Karpas-422 (cell line): ENCODE measurements around the gene SCFD1. TPM values are rescaled to one million over a fixed set of nuclear protein-coding genes. Genes with fewer than 3 reads are reported as not detected.
"Not testable (repeated sequence)": the region's sequence is repeated elsewhere in the genome, so short reads cannot be mapped to it uniquely, and the experiment has no call there.

Source experiments
- DNase-seq: peaks from one replicate; pipeline ENCODE4 v3.0.0-alpha.2; 2015
- H2AFZ ChIP-seq: fragments of 200-600 bp; sonication (generic); 2 replicates; pipeline ENCODE4 v1.6.1; 2014; ENCODE audit warnings: antibody characterized with exemption, low read length, mixed read lengths
- H3K27ac ChIP-seq: fragments of 200-600 bp; sonication (generic); 2 replicates; pipeline ENCODE4 v1.5.1; 2014; ENCODE audit warnings: mild to moderate bottlenecking, low read length, moderate library complexity
- H3K27me3 ChIP-seq: fragments of 200-600 bp; sonication (generic); 2 replicates; pipeline ENCODE4 v1.6.1; 2014; ENCODE audit warnings: low read length, mixed read lengths
- H3K36me3 ChIP-seq: fragments of 200-600 bp; sonication (generic); 2 replicates; pipeline ENCODE4 v1.6.1; 2014; ENCODE audit warnings: low read length, mixed read lengths; ENCODE audit not compliant: insufficient read depth
- H3K4me1 ChIP-seq: fragments of 200-600 bp; sonication (generic); 2 replicates; pipeline ENCODE4 v1.6.1; 2014; ENCODE audit warnings: mild to moderate bottlenecking, low read length, mixed read lengths
- H3K4me2 ChIP-seq: fragments of 200-600 bp; sonication (generic); 2 replicates; pipeline ENCODE4 v1.6.1; 2014; ENCODE audit warnings: low read length, low read depth, mild to moderate bottlenecking; ENCODE audit not compliant: poor library complexity, severe bottlenecking
- H3K4me3 ChIP-seq: fragments of 200-600 bp; sonication (generic); 2 replicates; pipeline ENCODE4 v1.5.1; 2014; ENCODE audit warnings: mild to moderate bottlenecking, antibody characterized with exemption, low read length, mixed read lengths
- H3K79me2 ChIP-seq: fragments of 200-600 bp; sonication (generic); 2 replicates; pipeline ENCODE4 v1.6.1; 2014; ENCODE audit warnings: mild to moderate bottlenecking, low read length, mixed read lengths
- H3K9ac ChIP-seq: fragments of 200-600 bp; sonication (generic); 2 replicates; pipeline ENCODE4 v1.6.0; 2014; ENCODE audit warnings: low read length
- H3K9me2 ChIP-seq: fragments of 200-600 bp; sonication (generic), shearing (Covaris generic); replicated peaks from 2 replicates; pipeline ENCODE4 v1.6.0; 2014; ENCODE audit warnings: mild to moderate bottlenecking, low read length, moderate library complexity; ENCODE audit not compliant: insufficient read depth
- H3K9me3 ChIP-seq: fragments of 300-700, 200-600 bp; sonication (generic); 2 replicates; pipeline ENCODE4 v1.6.1; 2014; ENCODE audit warnings: low read length, mixed read lengths
- H4K20me1 ChIP-seq: fragments of 200-600 bp; sonication (generic); 2 replicates; pipeline ENCODE4 v1.6.1; 2014; ENCODE audit warnings: mild to moderate bottlenecking, antibody characterized with exemption, low read length, low read depth; ENCODE audit not compliant: insufficient read depth
- total RNA-seq: library from RNA; depleted of rRNA; stranded (reverse); fragments of >200 nt; shearing (Covaris generic); gene quantifications from 2 replicates; pipeline ENCODE4 v1.2.3, GENCODE V29; 2014; ENCODE audit warnings: low replicate concordance

SCFD1 gene
- total RNA-seq, 1 experiment from 2014 or later: 214 TPM

DNA sequence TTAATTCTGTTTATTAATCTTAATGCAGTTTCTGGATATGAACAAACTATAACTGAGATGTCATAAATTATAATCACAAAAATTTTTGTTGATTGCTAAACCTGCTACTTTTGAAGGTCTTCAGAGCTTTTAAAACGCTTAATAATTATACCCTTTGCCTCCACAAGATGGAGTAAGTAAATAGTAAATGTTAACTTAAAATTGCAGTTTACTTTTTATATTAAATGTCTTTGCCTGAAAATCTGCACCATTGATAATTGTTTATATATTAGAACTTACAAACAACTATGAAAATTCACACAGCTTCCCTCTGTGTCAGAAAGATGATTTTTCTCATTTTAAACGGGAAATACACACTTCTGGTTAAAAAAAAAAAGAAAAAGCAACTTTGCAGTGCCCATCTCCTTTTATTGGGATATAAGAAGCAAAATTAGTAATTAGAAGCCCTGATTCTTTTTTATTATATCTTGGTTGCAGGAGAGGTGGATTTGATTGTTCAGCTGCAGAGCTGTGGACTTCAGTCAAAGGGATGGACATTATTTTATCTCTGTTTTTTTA lies 35.6 kb downstream of the SCFD1 start:
- H3K27ac ChIP-seq: no peak overlapping the region
- H4K20me1 ChIP-seq: no peaks in the 10 kb centered on the region
- no peaks in the 10 kb centered on the region for H3K27me3 ChIP-seq
- peaks cover 62% of the 10 kb centered on the region for H3K79me2 ChIP-seq
- no peak overlapping the region for H3K4me3 ChIP-seq
- no peak overlapping the region for H3K9ac ChIP-seq
- H3K4me2 ChIP-seq: no peak overlapping the region
- H3K4me1 ChIP-seq: no peaks in the 10 kb centered on the region
- H3K9me2 ChIP-seq: no peaks in the 10 kb centered on the region
- H3K9me3 ChIP-seq: no peaks in the 10 kb centered on the region
- peaks cover 90% of the 10 kb centered on the region for H3K36me3 ChIP-seq
- DNase-seq: peak; percentile 62
- H2AFZ ChIP-seq: no peak overlapping the region

DNA sequence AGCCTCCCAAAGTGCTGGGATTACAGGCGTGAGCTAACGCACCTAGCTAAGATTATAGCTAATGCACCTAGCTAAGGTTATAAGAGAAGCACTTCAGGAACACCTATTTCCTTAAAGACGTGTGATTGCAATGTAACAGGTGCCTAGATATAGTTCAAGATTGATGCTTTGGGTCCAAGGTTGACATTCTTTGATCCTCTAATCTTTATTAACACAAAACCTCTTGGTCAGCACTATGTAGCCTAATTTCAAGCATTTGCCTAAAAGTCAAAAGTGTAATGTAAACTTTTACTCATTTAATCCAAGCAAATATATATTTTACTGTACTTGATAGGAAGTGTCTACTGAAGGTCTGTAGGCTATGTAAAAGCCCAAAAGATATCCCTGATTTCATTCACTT lies 36.5 kb downstream of the SCFD1 start:
- Histone ChIP-seq H3K4me2 (no peak overlapping the region), H3K9me2 (no peaks in the 10 kb centered on the region), H3K27ac (no peak overlapping the region), H4K20me1 (no peaks in the 10 kb centered on the region), H3K79me2 (peaks cover 70% of the 10 kb centered on the region), H3K4me3 (no peak overlapping the region), H3K27me3 (no peaks in the 10 kb centered on the region), H3K9me3 (no peaks in the 10 kb centered on the region), H2AFZ (no peak overlapping the region), H3K4me1 (no peaks in the 10 kb centered on the region), H3K36me3 (peaks cover 91% of the 10 kb centered on the region), H3K9ac (no peak overlapping the region)
- no peak for DNase-seq

DNA sequence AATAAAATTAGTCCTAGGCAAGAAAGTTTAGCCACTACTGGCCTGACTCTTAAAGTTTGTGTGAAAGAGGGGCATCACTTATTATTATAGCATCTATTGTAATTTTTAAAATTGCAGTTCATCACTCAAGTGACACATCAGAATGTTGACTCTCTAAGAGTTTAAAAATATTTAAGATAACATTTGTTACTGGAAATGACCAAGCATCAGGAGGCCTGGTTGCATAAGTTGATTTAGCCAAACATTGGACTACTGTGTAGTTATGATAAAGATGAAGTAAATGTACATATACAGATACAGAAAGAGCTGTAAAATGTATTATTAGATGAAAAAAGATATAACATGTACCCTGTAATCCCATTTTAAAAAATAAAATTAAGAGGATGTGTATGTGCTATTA lies 47.5 kb downstream of the SCFD1 start:
- Histone ChIP-seq H3K27ac (no peak overlapping the region), H2AFZ (no peak overlapping the region), H3K9me2 (no peaks in the 10 kb centered on the region), H3K4me3 (no peak overlapping the region), H3K4me1 (no peaks in the 10 kb centered on the region), H3K4me2 (no peak overlapping the region), H4K20me1 (no peaks in the 10 kb centered on the region), H3K9ac (no peak overlapping the region), H3K9me3 (no peaks in the 10 kb centered on the region), H3K27me3 (no peaks in the 10 kb centered on the region), H3K79me2 (peaks cover 15% of the 10 kb centered on the region), H3K36me3 (peaks cover 23% of the 10 kb centered on the region; the same call in 1 of the 2 replicates)
- DNase-seq: no peak

DNA sequence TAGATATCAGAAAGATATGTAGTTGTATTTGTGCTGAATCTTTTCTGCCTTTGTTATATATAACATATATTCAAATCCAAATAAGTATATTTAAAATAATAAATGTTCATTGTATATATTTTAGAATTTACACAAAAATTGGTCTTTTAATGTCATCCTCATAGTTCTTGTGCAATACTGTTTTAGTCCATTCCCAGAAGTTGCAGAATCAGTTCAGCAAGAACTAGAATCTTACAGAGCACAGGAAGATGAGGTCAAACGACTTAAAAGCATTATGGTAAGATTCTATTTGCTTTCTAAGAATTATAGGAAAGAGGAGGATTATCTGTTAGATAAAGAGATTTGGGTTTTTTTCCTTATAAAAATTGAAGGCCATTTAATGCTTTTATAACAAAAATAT lies 51.0 kb downstream of the SCFD1 start:
- no peaks in the 10 kb centered on the region for H3K27me3 ChIP-seq
- no peak overlapping the region for H3K9ac ChIP-seq
- H3K4me1 ChIP-seq: no peaks in the 10 kb centered on the region
- H3K9me3 ChIP-seq: no peaks in the 10 kb centered on the region
- no peak for DNase-seq
- H3K36me3 ChIP-seq: peaks cover 38% of the 10 kb centered on the region; the same call in 1 of the 2 replicates
- H3K27ac ChIP-seq: no peak overlapping the region
- H3K4me3 ChIP-seq: no peak overlapping the region
- H3K79me2 ChIP-seq: peaks cover 15% of the 10 kb centered on the region
- no peaks in the 10 kb centered on the region for H3K9me2 ChIP-seq
- H4K20me1 ChIP-seq: no peaks in the 10 kb centered on the region
- no peak overlapping the region for H2AFZ ChIP-seq
- no peak overlapping the region for H3K4me2 ChIP-seq

- Histone ChIP-seq H3K4me3 (no peak overlapping the region), H3K27me3 (no peaks in the 10 kb centered on the region), H3K4me1 (no peaks in the 10 kb centered on the region), H4K20me1 (no peaks in the 10 kb centered on the region), H3K9me2 (no peaks in the 10 kb centered on the region), H3K27ac (no peak overlapping the region), H3K4me2 (no peak overlapping the region), H3K79me2 (peaks cover 27% of the 10 kb centered on the region), H3K9me3 (no peaks in the 10 kb centered on the region; the same call in 1 of the 2 replicates), H2AFZ (no peak overlapping the region), H3K36me3 (peaks cover 52% of the 10 kb centered on the region), H3K9ac (no peak overlapping the region)
- DNase-seq: no peak
Measured at GRCh38 chr14:30678926-30679431, 56.9 kb downstream of the SCFD1 start.

DNA sequence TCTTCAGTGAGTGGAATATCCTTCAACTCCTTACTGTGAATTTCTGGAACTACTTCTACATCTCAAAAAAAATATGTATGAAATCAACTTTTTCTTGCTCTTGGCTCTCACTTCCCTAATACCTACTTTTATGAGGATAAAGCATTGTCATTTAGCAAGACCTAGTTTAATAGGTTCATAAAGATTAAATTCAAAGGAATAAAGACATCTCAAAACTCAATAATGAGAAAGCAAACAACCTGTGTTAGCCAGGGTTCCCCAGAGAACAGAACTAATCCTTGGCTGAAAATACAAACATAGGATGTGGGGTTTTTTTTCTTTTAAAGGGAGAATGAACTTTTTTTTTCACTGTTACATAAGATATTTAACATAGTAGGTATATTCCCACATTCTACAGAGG lies 57.9 kb downstream of the SCFD1 start:
- Histone ChIP-seq H3K4me2 (no peak overlapping the region), H3K9me3 (no peaks in the 10 kb centered on the region; the same call in 1 of the 2 replicates), H4K20me1 (no peaks in the 10 kb centered on the region), H3K27me3 (no peaks in the 10 kb centered on the region), H3K79me2 (peaks cover 32% of the 10 kb centered on the region), H3K9me2 (no peaks in the 10 kb centered on the region), H3K4me3 (no peak overlapping the region), H3K4me1 (no peaks in the 10 kb centered on the region), H3K9ac (no peak overlapping the region), H3K27ac (no peak overlapping the region), H3K36me3 (peaks cover 55% of the 10 kb centered on the region), H2AFZ (no peak overlapping the region)
- DNase-seq: no peak

GRCh38 chr14:30680776-30681175 lies 58.7 kb downstream of the SCFD1 start:
- not testable (repeated sequence) for H3K9ac ChIP-seq, H3K27ac ChIP-seq, DNase-seq, H3K27me3 ChIP-seq, H3K4me2 ChIP-seq, H4K20me1 ChIP-seq, H3K9me3 ChIP-seq, H3K4me3 ChIP-seq, H3K9me2 ChIP-seq, H2AFZ ChIP-seq, H3K4me1 ChIP-seq
- peaks cover 32% of the 10 kb centered on the region for H3K79me2 ChIP-seq
- peaks cover 50% of the 10 kb centered on the region for H3K36me3 ChIP-seq

DNA sequence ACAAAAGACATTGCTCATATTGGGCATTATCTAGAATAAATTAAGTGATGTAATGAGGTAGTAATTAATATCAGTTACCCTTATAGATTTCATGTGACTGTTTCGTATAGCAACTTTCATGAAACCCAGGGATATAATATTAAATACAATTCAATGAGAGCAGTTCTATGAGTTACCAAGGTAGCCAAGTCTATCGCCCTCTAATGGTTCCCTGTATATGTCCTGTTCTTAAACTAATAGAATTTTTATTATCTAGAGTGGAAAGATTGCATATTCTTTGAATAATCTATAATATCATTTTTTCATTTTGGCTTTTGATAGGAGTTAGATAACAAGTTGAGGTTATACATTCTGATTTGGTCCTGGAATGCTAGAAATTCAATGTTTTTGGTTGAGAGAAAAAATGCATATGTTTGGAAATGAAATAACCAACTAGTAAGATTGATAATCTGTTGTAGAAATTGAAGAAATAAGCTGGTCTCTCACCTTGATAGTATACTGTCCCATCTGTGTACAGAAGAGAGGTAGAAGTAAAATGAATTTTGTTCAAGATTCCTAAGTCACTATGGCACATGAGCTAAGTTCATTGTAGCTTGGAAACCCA lies 59.7 kb downstream of the SCFD1 start:
- Histone ChIP-seq H3K4me1 (no peaks in the 10 kb centered on the region), H3K9me2 (no peaks in the 10 kb centered on the region), H3K9ac (no peak overlapping the region), H3K4me2 (no peak overlapping the region), H4K20me1 (no peaks in the 10 kb centered on the region), H3K9me3 (no peaks in the 10 kb centered on the region; the same call in 1 of the 2 replicates), H3K27ac (no peak overlapping the region), H2AFZ (no peak overlapping the region), H3K4me3 (no peak overlapping the region), H3K27me3 (no peaks in the 10 kb centered on the region), H3K36me3 (peaks cover 45% of the 10 kb centered on the region), H3K79me2 (peaks cover 32% of the 10 kb centered on the region)
- DNase-seq: peak; percentile 65
